LoVo (cell line): ENCODE measurements around the gene SLC50A1.

ENCODE experiments used
- DNase-seq: peaks from one replicate; pipeline ENCODE4 v3.0.0-alpha.2; 2016; ENCODE audit warnings: low spot score

Gene SLC50A1

GRCh38 chr1:155170806-155171205, 35.2 kb downstream of the SLC50A1 start:
- no peak for DNase-seq

- no peak for DNase-seq
Observed at GRCh38 chr1:155171836-155172731, 36.4 kb downstream of the SLC50A1 start.

GRCh38 chr1:155172732-155173477, 37.3 kb downstream of the SLC50A1 start, which contains the start of gene KRTCAP2:
Gene KRTCAP2 (minus strand): TSS chr1:155173304. CDS start chr1:155173224, 80 bp downstream.
- peak; percentile 96 for DNase-seq

- no peak for DNase-seq
Observed at GRCh38 chr1:155173478-155174323, 38.0 kb downstream of the SLC50A1 start, which contains the start of gene TRIM46. Gene TRIM46 (plus strand): TSS chr1:155173849. CDS start chr1:155173967, 118 bp downstream.

- no peak for DNase-seq
Observed at GRCh38 chr1:155174324-155175280, 39.0 kb downstream of the SLC50A1 start.

GRCh38 chr1:155175281-155175926, 39.8 kb downstream of the SLC50A1 start:
- DNase-seq, result no peak

- DNase-seq, result no peak
Observed at GRCh38 chr1:155175927-155176371, 40.3 kb downstream of the SLC50A1 start.

GRCh38 chr1:155176544-155177071, 41.0 kb downstream of the SLC50A1 start:
- DNase-seq, result peak; percentile 78

GRCh38 chr1:155177192-155177917, 41.7 kb downstream of the SLC50A1 start:
- no peak for DNase-seq

GRCh38 chr1:155177918-155178281, 42.2 kb downstream of the SLC50A1 start:
- DNase-seq, result no peak

- DNase-seq, result no peak
Observed at GRCh38 chr1:155178441-155179111, 42.9 kb downstream of the SLC50A1 start.

GRCh38 chr1:155179112-155180031, 43.7 kb downstream of the SLC50A1 start:
- DNase-seq, result no peak

- no peak for DNase-seq
Observed at GRCh38 chr1:155181371-155182051, 45.9 kb downstream of the SLC50A1 start.

- no peak for DNase-seq
Observed at GRCh38 chr1:155182052-155182550, 46.4 kb downstream of the SLC50A1 start.

- no peak for DNase-seq
Observed at GRCh38 chr1:155183775-155184221, 48.1 kb downstream of the SLC50A1 start.

GRCh38 chr1:155184351-155184811, 48.7 kb downstream of the SLC50A1 start:
- no peak for DNase-seq
